H1 (cell line): ENCODE measurements around the gene QSOX1. TPM values are rescaled to one million over a fixed set of nuclear protein-coding genes. Genes with fewer than 3 reads are reported as not detected.

ENCODE experiments used
- CTCF ChIA-PET: fragments of 300-600 bp; sonication (Branson Sonifier 250); formaldehyde crosslinking; loops from one replicate; lab custom pipeline; 2021; ENCODE audit not compliant: partially characterized antibody; lab: Charles Lee
- POLR2A ChIA-PET: fragments of 300-600 bp; sonication (Branson Sonifier 250); formaldehyde crosslinking; loops from one replicate; lab custom pipeline; 2021; ENCODE audit warnings: inconsistent platforms; ENCODE audit not compliant: partially characterized antibody; lab: Charles Lee
- DNase-seq, 2 experiments: peaks; one replicate each; pipeline versions ENCODE4 v3.0.0 to v3.0.0-alpha.2; 2010 to 2022; ENCODE audit warnings: low spot score in 2 of 2, low read depth in 1 of 2, mixed read lengths in 1 of 2
- FAIRE-seq: peaks from 2 replicates; lab custom pipeline; 2011; peaks lifted over from hg19 to GRCh38; lab: Jason Lieb, UNC
- H2AFZ ChIP-seq: 2 replicates; pipeline ENCODE4 v1.8.1; 2012; ENCODE audit warnings: low read length, inconsistent platforms
- H2AK5ac ChIP-seq: 2 replicates; pipeline ENCODE4 v1.6.1; 2013; ENCODE audit warnings: low read depth, low read length
- H2BK120ac ChIP-seq: replicated peaks from 2 replicates; pipeline ENCODE3; 2013; ENCODE audit warnings: low read depth, low read length, inconsistent platforms
- H2BK12ac ChIP-seq: 2 replicates; pipeline ENCODE4 v1.6.1; 2013; ENCODE audit warnings: low read depth, low read length
- H2BK15ac ChIP-seq: 2 replicates; pipeline ENCODE4 v1.6.1; 2013; ENCODE audit warnings: low read length
- H2BK20ac ChIP-seq: 2 replicates; pipeline ENCODE4 v1.6.1; 2013; ENCODE audit warnings: low read length
- H2BK5ac ChIP-seq: 2 replicates; pipeline ENCODE4 v1.6.1; 2013; ENCODE audit warnings: low read depth, low read length
- H3K14ac ChIP-seq: 2 replicates; pipeline ENCODE4 v1.6.1; 2013; ENCODE audit warnings: inconsistent platforms; ENCODE audit not compliant: insufficient read length
- H3K18ac ChIP-seq: 2 replicates; pipeline ENCODE4 v1.6.1; 2013; ENCODE audit warnings: low read length; ENCODE audit errors: extremely low read depth
- H3K23ac ChIP-seq: 2 replicates; pipeline ENCODE4 v1.6.1; 2013; ENCODE audit warnings: inconsistent platforms; ENCODE audit not compliant: insufficient read length
- H3K23me2 ChIP-seq: 2 replicates; pipeline ENCODE4 v1.6.1; 2013; ENCODE audit warnings: low read depth, low read length
- H3K27ac ChIP-seq: 2 replicates; pipeline ENCODE4 v1.6.1; 2011; ENCODE audit warnings: low read depth, low read length, inconsistent platforms
- H3K27me3 ChIP-seq, 4 experiments: replicated peaks in 1 of 4; 1 replicate in 1 of 4; 2 replicates in 3 of 4; pipeline versions ENCODE4 v1.6.1 to v1.8.1; 2011 to 2013; ENCODE audit warnings: low read length in 3 of 4, mild to moderate bottlenecking in 3 of 4, inconsistent platforms in 2 of 4, mixed read lengths in 2 of 4, moderate library complexity in 1 of 4; ENCODE audit not compliant: control insufficient read depth in 3 of 4, insufficient read depth in 3 of 4; ENCODE audit errors: extremely low read depth in 1 of 4
- H3K36me3 ChIP-seq, 4 experiments: 2 replicates each; pipeline versions ENCODE4 v1.6.1 to v1.8.1; 2011 to 2013; ENCODE audit warnings: mild to moderate bottlenecking in 4 of 4, low read length in 3 of 4, moderate library complexity in 2 of 4, control low read depth in 1 of 4, inconsistent platforms in 1 of 4; ENCODE audit not compliant: insufficient read depth in 4 of 4, control insufficient read depth in 2 of 4
- H3K4ac ChIP-seq: replicated peaks from 2 replicates; pipeline ENCODE3; 2013; ENCODE audit warnings: low read length, low read depth, mixed read lengths, inconsistent platforms; ENCODE audit not compliant: insufficient read length
- H3K4me1 ChIP-seq, 4 experiments: replicated peaks in 1 of 4; 1 replicate in 1 of 4; 2 replicates in 3 of 4; pipeline versions ENCODE4 v1.6.1 to v1.8.1; 2011 to 2013; ENCODE audit warnings: low read length in 3 of 4, inconsistent platforms in 2 of 4, mixed read lengths in 1 of 4; ENCODE audit not compliant: insufficient read depth in 4 of 4, control insufficient read depth in 3 of 4
- H3K4me2 ChIP-seq, 2 experiments: 2 replicates each; pipeline versions ENCODE4 v1.6.1 to v1.8.1; 2011 to 2013; ENCODE audit warnings: low read depth in 2 of 2, low read length in 2 of 2, control low read depth in 1 of 2, inconsistent platforms in 1 of 2, mild to moderate bottlenecking in 1 of 2; ENCODE audit not compliant: insufficient read depth in 1 of 2
- H3K4me3 ChIP-seq, 4 experiments: fragments of 200-600, 300-600 bp in 1 of 4; sonication (generic), shearing (Covaris generic), sonication (Bioruptor Twin) in 1 of 4; 2 replicates each; pipeline versions ENCODE4 v1.5.1 to v1.8.1; 2011 to 2016; ENCODE audit warnings: low read length in 4 of 4, low read depth in 3 of 4, control low read depth in 2 of 4, inconsistent platforms in 2 of 4, mild to moderate bottlenecking in 2 of 4, mixed read lengths in 1 of 4, moderate library complexity in 1 of 4; ENCODE audit not compliant: insufficient read depth in 2 of 4; ENCODE audit errors: extremely low read depth in 1 of 4
- H3K56ac ChIP-seq: replicated peaks from 2 replicates; pipeline ENCODE3; 2013; ENCODE audit warnings: low read depth, mild to moderate bottlenecking, mixed read lengths, low read length, inconsistent platforms; ENCODE audit not compliant: insufficient read length
- H3K79me1 ChIP-seq: 2 replicates; pipeline ENCODE4 v1.6.1; 2013; ENCODE audit warnings: low read depth, low read length, control low read depth
- H3K79me2 ChIP-seq, 2 experiments: 2 replicates each; pipeline versions ENCODE4 v1.6.1 to v1.8.1; 2012 to 2013; ENCODE audit warnings: low read length in 2 of 2, mild to moderate bottlenecking in 2 of 2, inconsistent platforms in 1 of 2; ENCODE audit not compliant: insufficient read depth in 2 of 2, control insufficient read depth in 1 of 2
- H3K9ac ChIP-seq, 4 experiments: replicated peaks in 1 of 4; 1 replicate in 1 of 4; 2 replicates in 3 of 4; pipeline versions ENCODE4 v1.6.1 to v1.8.1; 2011 to 2013; ENCODE audit warnings: low read depth in 3 of 4, low read length in 3 of 4, control low read depth in 2 of 4, mild to moderate bottlenecking in 2 of 4, moderate library complexity in 2 of 4, inconsistent platforms in 1 of 4; ENCODE audit errors: extremely low read depth in 1 of 4
- H3K9me3 ChIP-seq, 2 experiments: 2 replicates each; pipeline versions ENCODE4 v1.6.1 to v1.8.1; 2012 to 2013; ENCODE audit warnings: mild to moderate bottlenecking in 2 of 2, moderate library complexity in 2 of 2, control low read depth in 1 of 2, inconsistent platforms in 1 of 2, low read depth in 1 of 2, low read length in 1 of 2, mixed read lengths in 1 of 2; ENCODE audit not compliant: insufficient read depth in 2 of 2
- H4K20me1 ChIP-seq, 2 experiments: replicated peaks in 1 of 2; 2 replicates each; pipeline versions ENCODE3 to v1.8.1; 2011 to 2013; ENCODE audit warnings: inconsistent platforms in 2 of 2, low read length in 2 of 2, mild to moderate bottlenecking in 1 of 2; ENCODE audit not compliant: insufficient read depth in 2 of 2, control insufficient read depth in 1 of 2
- H4K5ac ChIP-seq: 2 replicates; pipeline ENCODE4 v1.6.1; 2013; ENCODE audit warnings: low read length, low read depth, mixed read lengths, inconsistent platforms; ENCODE audit not compliant: insufficient read length
- H4K8ac ChIP-seq: 2 replicates; pipeline ENCODE4 v1.8.0; 2013; ENCODE audit warnings: mild to moderate bottlenecking, moderate library complexity, low read length, inconsistent platforms; ENCODE audit not compliant: insufficient read depth; ENCODE audit errors: extremely low read depth
- H4K91ac ChIP-seq: replicated peaks from 2 replicates; pipeline ENCODE3; 2013; ENCODE audit warnings: low read length, mixed read lengths, inconsistent platforms; ENCODE audit not compliant: insufficient read length
- ATF3 ChIP-seq: IDR thresholded peaks from 2 replicates; pipeline ENCODE4 v1.6.1; 2011; ENCODE audit warnings: low read depth, mild to moderate bottlenecking, low read length; ENCODE audit not compliant: insufficient read depth
- BCL11A ChIP-seq, 2 experiments: IDR thresholded peaks; one replicate each; pipeline ENCODE4 v1.6.1; 2011; ENCODE audit warnings: low read depth in 2 of 2, low read length in 2 of 2, mild to moderate bottlenecking in 2 of 2
- CBX5 ChIP-seq: fragments of 300-800, 300-1000 bp; sonication (generic); IDR thresholded peaks from 2 replicates; pipeline ENCODE4 v1.7.1; 2016; ENCODE audit warnings: antibody characterized with exemption, low read length, low read depth
- CBX8 ChIP-seq: fragments of 300-800, 300-1000 bp; sonication (generic); IDR thresholded peaks from 2 replicates; pipeline ENCODE4 v1.7.1; 2016; ENCODE audit warnings: low read depth, low read length, borderline replicate concordance
- CEBPB ChIP-seq: IDR thresholded peaks from 2 replicates; pipeline ENCODE4 v1.6.1; 2012; ENCODE audit warnings: low read depth, low read length
- CREB1 ChIP-seq: IDR thresholded peaks from 2 replicates; pipeline ENCODE4 v1.6.1; 2012; ENCODE audit warnings: inconsistent platforms
- GTF2F1 ChIP-seq: IDR thresholded peaks from 2 replicates; pipeline ENCODE4 v1.6.1; 2012; ENCODE audit warnings: low read depth, low read length, improper control_type of control experiment, borderline replicate concordance
- HDAC6 ChIP-seq: IDR thresholded peaks from one replicate; pipeline ENCODE4 v1.7.1; 2012; ENCODE audit warnings: low read depth, mild to moderate bottlenecking, inconsistent platforms, low read length, moderate library complexity
- KDM1A ChIP-seq: fragments of 200-600, 300-600 bp; sonication (generic); IDR thresholded peaks from 2 replicates; pipeline ENCODE4 v1.7.1; 2016; ENCODE audit warnings: mild to moderate bottlenecking, low read length, borderline replicate concordance
- MAX ChIP-seq: IDR thresholded peaks from 2 replicates; pipeline ENCODE4 v1.6.1; 2012; ENCODE audit warnings: inconsistent platforms
- SUZ12 ChIP-seq: fragments of 200-600 bp; sonication (generic); IDR thresholded peaks from 2 replicates; pipeline ENCODE4 v1.6.1; 2012; ENCODE audit warnings: mild to moderate bottlenecking, inconsistent platforms, low read length, moderate library complexity, mixed read lengths
- WGBS, 2 experiments: shearing (Covaris generic) in 1 of 2; methylation state at CpG; one replicate each; pipeline versions ENCODE4 v1.1.6 to v1.1.7; 2013 to 2015; ENCODE audit warnings: low lambda C conversion rate in 2 of 2, mixed read lengths in 2 of 2, inconsistent platforms in 1 of 2, low coverage in 1 of 2, missing lambda C conversion rate in 1 of 2; ENCODE audit not compliant: insufficient replicate concordance in 2 of 2, insufficient coverage in 1 of 2, insufficient read length in 1 of 2; ENCODE audit errors: extremely low coverage in 1 of 2, missing lambda C conversion rate in 1 of 2; 5-methylcytosine and 5-hydroxymethylcytosine counted together
- polyA plus RNA-seq, 7 experiments: library from polyadenylated mRNA; depleted of rRNA in 3 of 7; stranded (reverse) in 5 of 7; unstranded in 2 of 7; fragments of >200 nt in 5 of 7; fragments of 200-250 nt in 2 of 7; gene quantifications; 1 replicate in 5 of 7; 2 replicates in 1 of 7; 4 replicates in 1 of 7; pipeline versions ENCODE4 v1.2.1 to v1.2.3, GENCODE V29; 2011 to 2013; ENCODE audit warnings: missing spikeins in 2 of 7, mixed read lengths in 2 of 7
- total RNA-seq: library from RNA; stranded (reverse); fragmentation: NEBNext Ultra II Directional; extraction: Animal tissue kit (Norgen Biotek cat#: 25700); gene quantifications from 2 replicates; pipeline ENCODE4 v1.2.1, GENCODE V29; 2021

The QSOX1 gene
- total and polyA plus RNA-seq, 2 of the 8 experiments (the other 6 are each of a cell fraction or from before 2014, with no cell fraction given): 97.7 to 123 TPM

- no peak for FAIRE-seq
- TF ChIP-seq GTF2F1 (no peak), KDM1A (no peak), HDAC6 (no peak), CBX5 (no peak), CREB1 (no peak), CEBPB (no peak), ATF3 (no peak), BCL11A (IDR thresholded peaks at IDR 0.05; ENCODE audit: low read depth in 2 of 2, low read length in 2 of 2) (no peak), MAX (no peak), SUZ12 (no peak), CBX8 (no peak)
These were observed 87.3 kb downstream of the QSOX1 start for GRCh38 chr1:180241716-180242544.

More at GRCh38 chr1:180241716-180242544, 87.3 kb downstream of the QSOX1 start:
- ChIA-PET POLR2A (interaction anchor here (0.7 to 4.3 kb wide), 3 partner anchors 10 to 26 kb away, joined by 3 to 29 read pairs (median 5); partner anchors contain the start of gene LHX4), CTCF (interaction anchor here (0.6 to 5.3 kb wide), 12 partner anchors 10 to 1113 kb away, joined by 3 to 33 read pairs (median 3); partner anchors contain the start of gene LHX4)
- 0 out of 2 replicates have a peak overlapping the region, but pooled peaks have one; percentile 60 for H3K18ac ChIP-seq
- no peak overlapping the region for H3K4me3 ChIP-seq
- H3K4me2 ChIP-seq: no peak overlapping the region
- no peak overlapping the region for H2BK20ac ChIP-seq
- 87% methylated on average over 8 of the region's 8 CpGs; no CpG with 5 or more reads in 1 of the 2 experiments for WGBS, 2 experiments
- no peak overlapping the region for H2AFZ ChIP-seq
- no peaks in the 10 kb centered on the region for H3K79me1 ChIP-seq
- H3K4ac ChIP-seq: peak overlapping the region; percentile 81
- H3K56ac ChIP-seq: no peak overlapping the region
- H2BK15ac ChIP-seq: no peak overlapping the region; the same call in 1 of the 2 replicates
- peaks cover 19 to 46% (median 30%) of the 10 kb centered on the region in 4 experiments for H3K4me1 ChIP-seq
- H3K79me2 ChIP-seq: no peaks in the 10 kb centered on the region; a peak in 1 of 4 replicates
- H3K27ac ChIP-seq: no peak overlapping the region
- H3K23ac ChIP-seq: no peak overlapping the region
- no peak overlapping the region for H2AK5ac ChIP-seq
- H4K5ac ChIP-seq: no peak overlapping the region
- H4K8ac ChIP-seq: no peak overlapping the region; the same call in 1 of the 2 replicates
- H4K91ac ChIP-seq: no peak overlapping the region
- no peak overlapping the region for H2BK120ac ChIP-seq
- no peak for DNase-seq
- H2BK12ac ChIP-seq: peak overlapping the region; percentile 62; the same call in 1 of the 2 replicates
- no peaks in the 10 kb centered on the region for H3K9me3 ChIP-seq
- H3K36me3 ChIP-seq: no peaks in the 10 kb centered on the region
- no peak overlapping the region; the same call in 1 of the 2 replicates for H2BK5ac ChIP-seq
- H4K20me1 ChIP-seq: no peaks in the 10 kb centered on the region
- H3K14ac ChIP-seq: no peak overlapping the region
- no peak overlapping the region for H3K9ac ChIP-seq
- H3K23me2 ChIP-seq: no peaks in the 10 kb centered on the region
- H3K27me3 ChIP-seq: peaks cover 0 to 11% (median 7%) of the 10 kb centered on the region in 4 experiments; a peak in 6 of 7 replicates
